GM19467 (cell line): ENCODE measurements around the gene EPHA6.
"Not testable (repeated sequence)": the region's sequence is repeated elsewhere in the genome, so short reads cannot be mapped to it uniquely, and the experiment has no call there.

ENCODE experiments used
- ATAC-seq: cut with Tn5 transposase; IDR thresholded peaks from one replicate; pipeline ENCODE4 v1.9.1; 2021; ENCODE audit warnings: mild to moderate bottlenecking, moderate library complexity; ENCODE audit not compliant: unreplicated experiment

Gene EPHA6

DNA sequence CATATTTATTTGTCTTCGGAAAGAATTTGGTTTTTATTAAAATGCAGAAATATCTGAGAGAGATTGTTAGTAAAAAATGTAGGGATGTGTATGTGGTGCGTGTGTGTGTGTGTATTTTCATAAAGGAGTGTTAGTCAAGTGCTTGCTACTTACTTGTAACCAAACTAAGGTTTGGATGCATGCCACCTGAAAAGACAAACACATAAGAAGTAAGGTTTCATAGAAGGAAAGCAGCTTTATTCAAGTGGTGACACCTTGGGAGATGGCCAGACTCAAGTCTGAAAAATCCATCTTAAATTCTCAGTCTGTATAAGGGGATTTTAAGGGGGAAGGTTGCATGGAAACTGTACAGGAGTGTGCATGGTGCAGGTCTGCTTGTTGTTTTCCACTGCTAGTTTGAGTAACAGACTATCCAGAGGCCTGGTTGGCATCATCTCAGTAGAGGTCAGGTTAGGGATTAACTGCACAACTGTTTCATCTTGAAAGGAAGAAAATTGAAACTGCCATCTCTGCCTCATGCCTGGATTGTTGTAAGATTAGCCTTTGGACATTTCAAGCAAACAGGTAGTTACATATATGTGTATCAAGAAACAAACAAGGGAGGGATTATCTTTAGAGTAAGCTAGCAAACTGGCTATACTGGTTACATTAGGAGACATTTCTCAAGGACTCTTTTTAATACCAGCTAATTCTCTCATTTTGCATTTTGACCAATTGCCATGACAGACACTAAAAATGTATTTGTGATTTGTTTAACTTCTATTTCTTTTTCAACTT, 196.7 kb downstream of the EPHA6 start:
- no peak for ATAC-seq

- no peak for ATAC-seq
These were observed 207.4 kb downstream of the EPHA6 start for GRCh38 chr3:97021778-97022177.

GRCh38 chr3:97025612-97026011, 211.2 kb downstream of the EPHA6 start:
- not testable (repeated sequence) for ATAC-seq

- no peak for ATAC-seq
These were observed 215.6 kb downstream of the EPHA6 start for GRCh38 chr3:97029972-97030371.

- ATAC-seq = no peak
These were observed 223.0 kb downstream of the EPHA6 start for GRCh38 chr3:97037294-97037943.

DNA sequence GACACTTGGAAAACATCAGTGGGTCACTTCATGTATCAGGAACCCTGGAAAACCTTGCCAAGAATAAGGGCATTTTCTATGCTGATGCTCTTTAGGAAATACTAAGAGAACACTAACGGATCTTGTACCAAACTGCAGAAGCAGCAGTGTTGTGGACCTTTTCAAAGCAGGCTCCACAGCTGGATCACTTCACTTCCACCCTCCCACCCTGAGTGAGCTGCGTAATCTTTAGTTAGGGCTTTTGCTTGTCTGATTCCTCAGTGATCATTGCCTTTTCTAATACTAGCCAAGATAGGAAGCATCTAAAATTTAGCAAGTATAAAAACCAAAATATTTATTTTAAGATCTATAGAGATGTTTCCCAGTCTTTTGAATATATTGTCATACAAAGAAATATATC, 229.0 kb downstream of the EPHA6 start:
- no peak for ATAC-seq

DNA sequence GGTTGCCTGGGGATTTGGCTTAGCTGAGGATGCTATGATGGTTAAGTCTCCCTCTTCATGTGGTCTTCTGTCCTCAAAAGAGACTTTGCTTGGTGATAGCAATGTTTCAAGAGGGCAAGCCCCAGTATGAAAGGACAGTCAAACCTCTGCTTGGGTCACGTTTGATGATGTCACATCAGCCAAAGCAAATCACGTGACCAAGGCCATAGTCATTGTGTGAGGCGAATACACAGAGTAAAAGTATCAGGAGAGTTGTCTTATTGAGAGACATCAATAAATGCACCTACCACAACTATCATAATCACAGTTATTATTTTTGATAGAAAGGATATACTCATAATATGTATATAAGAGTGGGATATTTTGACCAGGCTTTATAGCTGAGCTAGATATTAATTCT, 243.0 kb downstream of the EPHA6 start:
- ATAC-seq = no peak

GRCh38 chr3:97059168-97059567, 244.8 kb downstream of the EPHA6 start:
- no peak for ATAC-seq

- no peak for ATAC-seq
These were observed 252.1 kb downstream of the EPHA6 start for GRCh38 chr3:97066531-97066930.

GRCh38 chr3:97070302-97070701, 255.9 kb downstream of the EPHA6 start:
- ATAC-seq = no peak

GRCh38 chr3:97074546-97074945, 260.2 kb downstream of the EPHA6 start:
- no peak for ATAC-seq

- ATAC-seq = no peak
These were observed 262.3 kb downstream of the EPHA6 start for GRCh38 chr3:97076673-97077072.

GRCh38 chr3:97089621-97090020, 275.2 kb downstream of the EPHA6 start:
- no peak for ATAC-seq

GRCh38 chr3:97102641-97103040, 288.2 kb downstream of the EPHA6 start:
- no peak for ATAC-seq

DNA sequence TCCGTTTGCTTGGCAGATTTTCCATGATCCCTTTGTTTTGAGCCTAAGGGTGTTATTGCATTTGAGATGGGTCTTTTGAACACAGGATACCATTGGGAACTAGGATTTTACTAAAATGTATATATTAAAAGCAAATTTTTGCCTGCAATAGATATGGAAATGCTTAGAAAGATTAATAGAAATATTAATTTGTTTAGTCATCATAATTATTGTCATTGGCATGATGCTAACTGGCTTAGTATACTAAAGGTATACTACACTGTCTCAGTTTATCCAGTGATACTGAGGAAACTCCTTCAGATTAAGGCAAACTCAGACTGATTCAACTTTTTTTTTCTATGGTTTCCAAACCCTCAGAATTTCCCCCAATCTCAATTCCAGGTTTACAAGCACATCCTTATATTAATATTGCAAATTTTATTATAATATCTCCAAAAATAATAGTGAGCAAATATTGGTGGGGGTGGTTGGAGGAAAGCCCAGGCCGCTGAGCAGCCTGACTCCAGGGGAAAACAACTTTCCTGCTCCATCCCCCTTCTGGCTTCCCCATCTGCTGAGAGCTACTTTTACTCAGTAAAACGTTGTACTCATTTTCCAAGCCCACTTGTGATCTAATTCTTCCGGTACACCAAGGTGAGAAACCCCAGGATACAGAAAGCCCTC, 291.7 kb downstream of the EPHA6 start:
- ATAC-seq = no peak

GRCh38 chr3:97106652-97106989, 292.2 kb downstream of the EPHA6 start:
- ATAC-seq = no peak

DNA sequence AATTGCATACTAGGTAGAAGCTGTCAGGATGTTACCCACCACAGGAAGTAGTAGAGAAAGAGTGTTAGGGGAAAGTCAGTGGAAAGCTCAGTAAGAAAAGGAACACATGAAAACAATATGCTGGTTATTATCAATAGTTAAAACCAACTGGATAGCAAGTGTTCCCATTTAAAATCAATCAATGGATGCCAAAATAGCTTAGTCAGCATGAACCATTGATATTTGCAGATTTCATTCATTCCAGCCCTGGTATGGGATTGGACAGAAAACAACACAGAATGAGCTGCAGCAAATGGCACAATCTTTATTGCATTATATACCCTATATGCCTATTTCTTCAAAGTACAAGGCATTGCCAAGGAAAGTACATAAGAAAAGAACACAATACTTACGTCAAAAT, 293.7 kb downstream of the EPHA6 start:
- ATAC-seq = no peak

DNA sequence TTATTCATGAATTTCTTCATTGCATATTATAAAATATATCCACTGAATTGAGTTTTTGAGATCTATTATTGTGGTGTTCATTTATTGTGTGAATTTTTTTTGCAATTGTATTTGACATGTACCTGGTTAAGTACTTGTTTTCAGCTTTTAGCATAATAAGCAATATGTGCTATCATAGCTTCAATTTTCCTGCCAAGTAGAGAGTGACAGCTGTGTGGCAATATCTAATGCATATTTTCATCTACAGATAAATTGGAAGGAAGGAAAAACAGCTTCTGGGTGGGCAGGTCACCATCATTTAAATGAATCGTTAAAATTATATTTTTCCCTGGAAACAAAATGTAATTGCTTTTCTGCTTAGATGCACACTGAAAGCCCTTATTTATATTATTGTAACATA, 296.9 kb downstream of the EPHA6 start:
- ATAC-seq = no peak

DNA sequence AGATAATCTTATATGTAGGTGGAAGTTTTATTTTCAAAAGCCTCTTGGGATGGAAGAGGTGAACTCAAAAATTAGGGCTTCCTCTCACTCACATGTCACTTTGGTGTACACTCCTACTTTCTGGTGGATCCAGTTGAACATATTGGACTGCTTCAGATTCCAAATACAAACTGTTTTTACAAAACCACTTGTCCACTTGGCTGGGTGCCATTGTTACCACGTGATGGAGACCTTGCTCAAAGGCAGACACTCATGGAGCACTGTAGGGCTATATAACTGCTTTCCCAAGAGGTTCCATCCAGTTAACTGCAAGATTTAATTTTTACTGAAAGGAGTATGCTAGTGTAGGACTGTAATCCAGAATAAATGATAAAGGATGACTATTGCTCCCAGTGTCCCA, 307.0 kb downstream of the EPHA6 start:
- no peak for ATAC-seq

DNA sequence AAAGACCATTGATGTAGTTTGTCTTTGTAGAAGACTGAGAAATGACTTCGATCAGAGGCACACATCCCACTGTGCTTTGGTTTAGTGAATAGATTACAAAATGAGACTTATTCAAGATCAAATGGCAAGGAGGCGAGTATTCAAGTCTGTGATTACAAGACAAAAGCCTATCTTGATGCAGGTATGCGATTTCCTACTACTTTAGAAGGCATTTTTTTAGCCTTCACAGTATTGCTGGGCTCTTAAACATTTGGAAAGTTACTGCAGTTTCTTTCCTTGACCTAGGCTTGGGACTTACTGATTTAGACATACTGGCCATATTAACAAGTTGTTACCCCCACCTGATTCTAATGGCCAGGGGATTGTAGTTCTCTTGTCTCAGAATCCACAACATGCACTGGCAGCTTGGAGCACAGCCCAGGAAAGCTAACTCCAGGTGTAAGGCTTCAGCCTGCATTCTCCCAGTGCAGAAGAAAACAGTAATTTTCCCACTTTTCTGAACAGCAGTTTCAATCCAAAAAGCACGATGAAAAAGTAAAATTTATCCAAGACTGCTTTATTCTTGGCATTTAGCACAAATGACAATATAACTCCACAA, 311.6 kb downstream of the EPHA6 start:
- no peak for ATAC-seq

- ATAC-seq = no peak
These were observed 317.1 kb downstream of the EPHA6 start for GRCh38 chr3:97131476-97131875.
